HCT116 (cell line): ENCODE results near the gene SRSF7. TPM values are rescaled to one million over a fixed set of nuclear protein-coding genes. Genes with fewer than 3 reads are reported as not detected.

Experiments used
- ATAC-seq: fragments of 200-7000 bp; cut with Tn5 transposase; 2 replicates; pipeline ENCODE4 v1.9.1; 2020; ENCODE audit warnings: mild to moderate bottlenecking, moderate library complexity
- BruUV-seq: library from RNA; stranded (reverse); fragments of 400-500 nt; replicated peaks from 2 replicates; lab custom pipeline; 2021; lab: Mats Ljungman, UMichigan
- CTCF ChIA-PET: fragments of 300-600 bp; sonication (Branson Sonifier 250); formaldehyde crosslinking; loops from one replicate; lab custom pipeline; 2021; ENCODE audit warnings: antibody characterized with exemption; lab: Charles Lee
- POLR2A ChIA-PET: fragments of 300-600, 350-600 bp; sonication (Branson Sonifier 250); formaldehyde crosslinking; loops from one replicate; lab custom pipeline; 2021; ENCODE audit warnings: antibody characterized with exemption; lab: Charles Lee
- RAD21 ChIA-PET, 2 experiments: fragments of 300-600 bp; sonication (Branson Sonifier 250); formaldehyde crosslinking; loops; one replicate each; lab custom pipeline; 2023; ENCODE audit warnings: low total read pairs in 2 of 2; ENCODE audit not compliant: uncharacterized antibody in 2 of 2, unreplicated experiment in 2 of 2, low non-redundant PET in 1 of 2; lab: Charles Lee
- DNase-seq: peaks from one replicate; pipeline ENCODE4 v3.0.0-alpha.2; 2010; ENCODE audit warnings: low read depth, low spot score
- H2AFZ ChIP-seq: fragments of 200-600 bp; shearing (Covaris generic), sonication (generic); 2 replicates; pipeline ENCODE4 v1.6.1; 2017; ENCODE audit warnings: low read depth, mixed run types, mixed read lengths, antibody characterized with exemption, low read length; ENCODE audit not compliant: poor library complexity, severe bottlenecking
- H3K27ac ChIP-seq: 2 replicates; pipeline ENCODE4 v1.5.1; 2012; ENCODE audit warnings: low read depth, low read length
- H3K27me3 ChIP-seq: fragments of 200-600 bp; sonication (generic); 2 replicates; pipeline ENCODE4 v1.6.1; 2016; ENCODE audit warnings: mixed run types, low read length, mixed read lengths; ENCODE audit not compliant: insufficient read depth
- H3K36me3 ChIP-seq, 2 experiments: fragments of 200-500 bp in 1 of 2; fragments of 200-600 bp in 1 of 2; sonication (Bioruptor generic) in 1 of 2; sonication (generic) in 1 of 2; 2 replicates each; pipeline versions ENCODE4 v1.5.1 to v1.6.1; 2014 to 2016; ENCODE audit warnings: low read length in 2 of 2, inconsistent platforms in 1 of 2, mixed read lengths in 1 of 2, mixed run types in 1 of 2; ENCODE audit not compliant: insufficient read depth in 2 of 2, control insufficient read depth in 1 of 2
- H3K4me1 ChIP-seq, 2 experiments: fragments of 200-600 bp in 1 of 2; sonication (generic) in 1 of 2; 2 replicates each; pipeline versions ENCODE4 v1.5.1 to v1.6.1; 2012 to 2017; ENCODE audit warnings: low read length in 2 of 2, inconsistent platforms in 1 of 2, mild to moderate bottlenecking in 1 of 2, mixed read lengths in 1 of 2, mixed run types in 1 of 2, moderate library complexity in 1 of 2; ENCODE audit not compliant: insufficient read depth in 2 of 2, control insufficient read depth in 1 of 2
- H3K4me2 ChIP-seq: fragments of 200-600 bp; sonication (generic); 2 replicates; pipeline ENCODE4 v1.6.1; 2017; ENCODE audit warnings: mixed run types, low read length, mixed read lengths
- H3K4me3 ChIP-seq, 2 experiments: fragments of 200-600 bp in 1 of 2; sonication (generic) in 1 of 2; replicated peaks in 1 of 2; 2 replicates each; pipeline ENCODE4 v1.5.1; 2011 to 2016; ENCODE audit warnings: low read length in 2 of 2, control low read depth in 1 of 2, low read depth in 1 of 2, mild to moderate bottlenecking in 1 of 2, mixed read lengths in 1 of 2, mixed run types in 1 of 2
- H3K79me2 ChIP-seq: fragments of 200-600 bp; sonication (generic); 2 replicates; pipeline ENCODE4 v1.6.1; 2017; ENCODE audit warnings: mild to moderate bottlenecking, mixed run types, low read length, moderate library complexity, mixed read lengths; ENCODE audit not compliant: insufficient read depth
- H3K9ac ChIP-seq: fragments of 200-600 bp; sonication (generic); 2 replicates; pipeline ENCODE4 v1.6.1; 2016; ENCODE audit warnings: low read length, mixed read lengths
- H3K9me2 ChIP-seq: fragments of 200-600 bp; sonication (generic), shearing (Covaris generic); 2 replicates; pipeline ENCODE4 v1.6.1; 2017; ENCODE audit warnings: mixed run types, mild to moderate bottlenecking, moderate library complexity; ENCODE audit not compliant: insufficient read depth
- H3K9me3 ChIP-seq, 2 experiments: fragments of 200-500 bp in 1 of 2; fragments of 200-600 bp in 1 of 2; sonication (Bioruptor generic) in 1 of 2; sonication (generic) in 1 of 2; 2 replicates each; pipeline ENCODE4 v1.6.1; 2014 to 2017; ENCODE audit warnings: low read length in 2 of 2, mixed read lengths in 2 of 2, inconsistent platforms in 1 of 2, low read depth in 1 of 2, mild to moderate bottlenecking in 1 of 2, mixed run types in 1 of 2, moderate library complexity in 1 of 2; ENCODE audit not compliant: control insufficient read depth in 1 of 2, insufficient read depth in 1 of 2
- H4K20me1 ChIP-seq: fragments of 200-600 bp; sonication (generic), shearing (Covaris generic); 2 replicates; pipeline ENCODE4 v1.6.1; 2017; ENCODE audit warnings: mixed run types, mild to moderate bottlenecking, moderate library complexity; ENCODE audit not compliant: insufficient read depth
- ELF1 ChIP-seq: IDR thresholded peaks from 2 replicates; pipeline ENCODE4 v1.6.1; 2012; ENCODE audit warnings: low read depth, borderline replicate concordance
- JUND ChIP-seq: IDR thresholded peaks from 2 replicates; pipeline ENCODE4 v1.6.1; 2012
- SP1 ChIP-seq: IDR thresholded peaks from 2 replicates; pipeline ENCODE4 v1.6.1; 2012; ENCODE audit warnings: low read depth
- SRF ChIP-seq: IDR thresholded peaks from 2 replicates; pipeline ENCODE4 v1.6.1; 2012; ENCODE audit warnings: low read depth
- intact Hi-C: fragments of 100-400 bp; cut with micrococcal nuclease; formaldehyde crosslinking; loops from 2 replicates; pipeline ENCODE4 v1.10.0; 2022
- total RNA-seq: library from RNA; stranded (reverse); gene quantifications from one replicate; pipeline ENCODE4 v1.2.1, GENCODE V29; 2021; ENCODE audit not compliant: unreplicated experiment
- TF ChIP-seq, protein P1 (sequence below): IDR thresholded peaks from 2 replicates; pipeline ENCODE4 v1.6.1; 2012
- TF ChIP-seq, protein P2 (sequence below), 3 experiments: fragments of 200-600 bp in 1 of 3; sonication (generic) in 1 of 3; IDR thresholded peaks in 2 of 3; conservative IDR thresholded peaks in 1 of 3; 2 replicates each; pipeline ENCODE4 v1.5.1; 2012 to 2017; ENCODE audit warnings: low read depth in 2 of 3, low read length in 2 of 3, antibody characterized with exemption in 1 of 3, borderline replicate concordance in 1 of 3, control low read depth in 1 of 3, mild to moderate bottlenecking in 1 of 3, mixed read lengths in 1 of 3, mixed run types in 1 of 3, moderate library complexity in 1 of 3; ENCODE audit not compliant: insufficient read depth in 1 of 3

SRSF7 gene
- total RNA-seq, 1 experiment from 2014 or later: 215 TPM

DNA sequence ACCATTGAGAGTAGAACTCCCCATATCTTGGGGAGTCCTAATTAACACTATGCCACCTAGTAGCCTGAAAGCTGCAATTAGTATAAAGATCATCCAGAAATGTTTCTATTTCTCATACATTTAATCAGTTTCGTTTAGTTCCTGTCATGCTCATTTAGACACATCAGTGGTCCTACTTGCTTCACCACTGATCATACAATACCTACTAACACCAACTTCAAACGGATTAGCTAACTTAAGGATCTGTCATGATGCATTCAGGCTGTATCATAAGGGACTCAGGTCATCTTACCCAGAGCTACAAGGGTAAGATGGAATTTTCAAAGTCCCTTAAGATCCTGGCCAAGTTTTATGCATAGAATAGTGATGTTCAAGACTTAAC lies 6.8 kb downstream of the SRSF7 start:
- Histone ChIP-seq H3K9me2 (no peaks in the 10 kb centered on the region), H3K4me3 (no peak overlapping the region)
- no peak for ATAC-seq
- intact Hi-C loops: loop anchor here (5.0 kb wide), 3 partner anchors 162 to 427 kb away; no protein-coding TSS in a partner anchor
- TF ChIP-seq, protein P1, sequence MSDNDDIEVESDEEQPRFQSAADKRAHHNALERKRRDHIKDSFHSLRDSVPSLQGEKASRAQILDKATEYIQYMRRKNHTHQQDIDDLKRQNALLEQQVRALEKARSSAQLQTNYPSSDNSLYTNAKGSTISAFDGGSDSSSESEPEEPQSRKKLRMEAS: no peak
- TF ChIP-seq SRF (no peak), JUND (no peak), ELF1 (no peak), SP1 (no peak)
- TF ChIP-seq, protein P2, sequence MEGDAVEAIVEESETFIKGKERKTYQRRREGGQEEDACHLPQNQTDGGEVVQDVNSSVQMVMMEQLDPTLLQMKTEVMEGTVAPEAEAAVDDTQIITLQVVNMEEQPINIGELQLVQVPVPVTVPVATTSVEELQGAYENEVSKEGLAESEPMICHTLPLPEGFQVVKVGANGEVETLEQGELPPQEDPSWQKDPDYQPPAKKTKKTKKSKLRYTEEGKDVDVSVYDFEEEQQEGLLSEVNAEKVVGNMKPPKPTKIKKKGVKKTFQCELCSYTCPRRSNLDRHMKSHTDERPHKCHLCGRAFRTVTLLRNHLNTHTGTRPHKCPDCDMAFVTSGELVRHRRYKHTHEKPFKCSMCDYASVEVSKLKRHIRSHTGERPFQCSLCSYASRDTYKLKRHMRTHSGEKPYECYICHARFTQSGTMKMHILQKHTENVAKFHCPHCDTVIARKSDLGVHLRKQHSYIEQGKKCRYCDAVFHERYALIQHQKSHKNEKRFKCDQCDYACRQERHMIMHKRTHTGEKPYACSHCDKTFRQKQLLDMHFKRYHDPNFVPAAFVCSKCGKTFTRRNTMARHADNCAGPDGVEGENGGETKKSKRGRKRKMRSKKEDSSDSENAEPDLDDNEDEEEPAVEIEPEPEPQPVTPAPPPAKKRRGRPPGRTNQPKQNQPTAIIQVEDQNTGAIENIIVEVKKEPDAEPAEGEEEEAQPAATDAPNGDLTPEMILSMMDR (IDR thresholded peaks at IDR 0.05 in 2 of 3, conservative IDR thresholded peaks at IDR 0.05 in 1 of 3; ENCODE audit: borderline replicate concordance in 1 of 3, insufficient read depth in 1 of 3, low read depth in 2 of 3, low read length in 2 of 3): no peak
- TF ChIP-seq, all 23 proteins: peak for 0
- no TSS peak for BruUV-seq
- H3K4me2 ChIP-seq: no peak overlapping the region
- ChIA-PET CTCF (interaction anchor here (1.2 kb wide), 1 partner anchor 668 kb away, joined by 3 read pairs; the partner anchor contains the start of gene CYP1B1), POLR2A (no interaction called here), RAD21 (interaction anchor here in 1 of 2 experiments (1.3 kb wide), 1 partner anchor 10 kb away, joined by 5 read pairs; no protein-coding TSS in a partner anchor)
- H3K79me2 ChIP-seq: peaks cover 97% of the 10 kb centered on the region
- no peaks in the 10 kb centered on the region for H3K9me3 ChIP-seq
- H3K4me1 ChIP-seq: peaks cover 0 to under 1% of the 10 kb centered on the region in 2 experiments; a peak in 2 of 4 replicates
- H3K9ac ChIP-seq: no peak overlapping the region
- no peaks in the 10 kb centered on the region for H3K27me3 ChIP-seq
- peaks cover 60 to 68% of the 10 kb centered on the region in 2 experiments for H3K36me3 ChIP-seq
- no peak overlapping the region for H2AFZ ChIP-seq
- H3K27ac ChIP-seq: no peak overlapping the region
- H4K20me1 ChIP-seq: peaks cover 70% of the 10 kb centered on the region; the same call in 1 of the 2 replicates
- no peak for DNase-seq
